Measurements from ENCODE around the gene ZNF77. TPM values are rescaled to one million over a fixed set of nuclear protein-coding genes. Genes with fewer than 3 reads are reported as not detected.
"Not testable (repeated sequence)": the region's sequence is repeated elsewhere in the genome, so short reads cannot be mapped to it uniquely, and the experiment has no call there.

The ZNF77 gene
- total RNA-seq, 1 experiment from 2014 or later = 5.9 TPM

GRCh38 chr19:2905918-2906519, 38.8 kb downstream of the ZNF77 start:
- no peak overlapping the region for H3K4me3 ChIP-seq (replicated peaks in 1 of 2; ENCODE audit: low read depth in 1 of 2, low read length in 2 of 2)
- H4K20me1 ChIP-seq (ENCODE audit: insufficient read depth) = 0 out of 2 replicates have a peak, but pooled peaks cover 3% of the 10 kb centered on the region
- POLR2A ChIA-PET = no interaction called here
- intact Hi-C loops (cut with micrococcal nuclease) = no loop called here
- no peak overlapping the region for H3K9ac ChIP-seq (ENCODE audit: low read length)
- no peak overlapping the region for H2AFZ ChIP-seq (ENCODE audit: low read depth, low read length, poor library complexity, severe bottlenecking)
- H3K27ac ChIP-seq (ENCODE audit: low read depth, low read length) = no peak overlapping the region
- no peaks in the 10 kb centered on the region for H3K9me2 ChIP-seq (ENCODE audit: insufficient read depth)
- H3K27me3 ChIP-seq (ENCODE audit: insufficient read depth, low read length) = no peaks in the 10 kb centered on the region
- DNase-seq (ENCODE audit: low read depth, low spot score) (no peak), ATAC-seq (no peak)
- peaks cover 4 to 14% of the 10 kb centered on the region in 2 experiments; a peak in 3 of 4 replicates for H3K4me1 ChIP-seq (ENCODE audit: control insufficient read depth in 1 of 2, insufficient read depth in 2 of 2, low read length in 2 of 2)
- peaks cover 81% of the 10 kb centered on the region for H3K79me2 ChIP-seq (ENCODE audit: insufficient read depth, low read length)
- CTCF ChIA-PET = no interaction called here
- TF ChIP-seq EGR1 (IDR thresholded peaks at IDR 0.05; ENCODE audit: low read depth) = no peak
- TF ChIP-seq RAD21 (IDR thresholded peaks at IDR 0.05; ENCODE audit: low read depth) = no peak
- TF ChIP-seq SRF (IDR thresholded peaks at IDR 0.05; ENCODE audit: low read depth) = no peak
- H3K36me3 ChIP-seq (ENCODE audit: control insufficient read depth in 1 of 2, insufficient read depth in 2 of 2, low read length in 2 of 2) = peaks cover 0 to 2% of the 10 kb centered on the region in 2 experiments; a peak in 1 of 4 replicates
- no peak overlapping the region for H3K4me2 ChIP-seq (ENCODE audit: low read length)
- RAD21 ChIA-PET (ENCODE audit: low non-redundant PET in 1 of 2, low total read pairs in 2 of 2, uncharacterized antibody in 2 of 2, unreplicated experiment in 2 of 2) = no interaction called here
- H3K9me3 ChIP-seq (ENCODE audit: control insufficient read depth in 1 of 2, insufficient read depth in 1 of 2, low read depth in 1 of 2, low read length in 2 of 2) = no peaks in the 10 kb centered on the region
- BruUV-seq (replicated peaks) = no TSS peak

- H3K9me3 ChIP-seq (ENCODE audit: control insufficient read depth in 1 of 2, insufficient read depth in 1 of 2, low read depth in 1 of 2, low read length in 2 of 2); RAD21 ChIA-PET (ENCODE audit: low non-redundant PET in 1 of 2, low total read pairs in 2 of 2, uncharacterized antibody in 2 of 2, unreplicated experiment in 2 of 2); H3K9me2 ChIP-seq (ENCODE audit: insufficient read depth); H3K27ac ChIP-seq (ENCODE audit: low read depth, low read length); H4K20me1 ChIP-seq (ENCODE audit: insufficient read depth); BruUV-seq (replicated peaks); POLR2A ChIA-PET; DNase-seq (ENCODE audit: low read depth, low spot score); H3K4me2 ChIP-seq (ENCODE audit: low read length); H3K9ac ChIP-seq (ENCODE audit: low read length); ATAC-seq; CTCF ChIA-PET; H3K4me3 ChIP-seq (replicated peaks in 1 of 2; ENCODE audit: low read depth in 1 of 2, low read length in 2 of 2); H3K27me3 ChIP-seq (ENCODE audit: insufficient read depth, low read length); H2AFZ ChIP-seq (ENCODE audit: low read depth, low read length, poor library complexity, severe bottlenecking); H3K36me3 ChIP-seq (ENCODE audit: control insufficient read depth in 1 of 2, insufficient read depth in 2 of 2, low read length in 2 of 2): not testable (repeated sequence)
- intact Hi-C loops (cut with micrococcal nuclease) = loop anchor here (5.0 kb wide), 1 partner anchor 39 kb away; the partner anchor contains the start of gene ZNF77
- Histone ChIP-seq H3K4me1 (ENCODE audit: control insufficient read depth in 1 of 2, insufficient read depth in 2 of 2, low read length in 2 of 2) (peaks cover 4 to 12% of the 10 kb centered on the region in 2 experiments; a peak in 3 of 4 replicates), H3K79me2 (ENCODE audit: insufficient read depth, low read length) (peaks cover 70% of the 10 kb centered on the region)
Observed at GRCh38 chr19:2903326-2903725, 41.4 kb downstream of the ZNF77 start.

Data from HCT116 (cell line).